ENCODE data around the gene GADD45G. TPM values are rescaled to one million over a fixed set of nuclear protein-coding genes. Genes with fewer than 3 reads are reported as not detected.

The GADD45G gene
- total RNA-seq, 1 donor from 2014 or later, result 14.4 TPM

- Histone ChIP-seq H3K4me1 (peaks cover 22% of the 10 kb centered on the region), H3K9me3 (no peaks in the 10 kb centered on the region), H3K4me3 (no peak overlapping the region), H3K27ac (no peak overlapping the region), H3K27me3 (ENCODE audit: low read depth) (peaks cover 11% of the 10 kb centered on the region), H3K36me3 (no peaks in the 10 kb centered on the region)
- DNase-seq (no peak), ATAC-seq (no peak)
- TF ChIP-seq CTCF (IDR thresholded peaks at IDR 0.05), result no peak
- intact Hi-C loops (cut with DNase I), result no loop called here
These were observed 22.0 kb downstream of the GADD45G start for GRCh38 chr9:89626741-89627265.

- Histone ChIP-seq H3K4me1 (peaks cover 23% of the 10 kb centered on the region), H3K4me3 (no peak overlapping the region), H3K27me3 (ENCODE audit: low read depth) (peaks cover 11% of the 10 kb centered on the region), H3K27ac (no peak overlapping the region), H3K9me3 (no peaks in the 10 kb centered on the region), H3K36me3 (no peaks in the 10 kb centered on the region)
- no peak for ATAC-seq
- intact Hi-C loops (cut with DNase I), result no loop called here
- DNase-seq, result no peak
- TF ChIP-seq CTCF (IDR thresholded peaks at IDR 0.05), result no peak
These were observed 23.8 kb downstream of the GADD45G start for GRCh38 chr9:89628601-89629000.

GRCh38 chr9:89629081-89629976 is 24.5 kb downstream of the GADD45G start:
- H3K4me3 ChIP-seq, result no peak overlapping the region
- no peaks in the 10 kb centered on the region for H3K36me3 ChIP-seq
- ATAC-seq (no peak), DNase-seq (no peak)
- intact Hi-C loops (cut with DNase I), result no loop called here
- H3K4me1 ChIP-seq, result peaks cover 16% of the 10 kb centered on the region
- no peak for TF ChIP-seq CTCF (IDR thresholded peaks at IDR 0.05)
- no peaks in the 10 kb centered on the region for H3K9me3 ChIP-seq
- no peak overlapping the region for H3K27ac ChIP-seq
- H3K27me3 ChIP-seq (ENCODE audit: low read depth), result peaks cover 11% of the 10 kb centered on the region

- Histone ChIP-seq H3K9me3 (no peaks in the 10 kb centered on the region), H3K4me1 (peaks cover 20% of the 10 kb centered on the region), H3K27me3 (ENCODE audit: low read depth) (peaks cover 5% of the 10 kb centered on the region), H3K36me3 (no peaks in the 10 kb centered on the region), H3K27ac (no peak overlapping the region), H3K4me3 (no peak overlapping the region)
- intact Hi-C loops (cut with DNase I), result no loop called here
- no peak for TF ChIP-seq CTCF (IDR thresholded peaks at IDR 0.05)
- no peak for DNase-seq
- no peak for ATAC-seq
These were observed 25.7 kb downstream of the GADD45G start for GRCh38 chr9:89630508-89630907.

GRCh38 chr9:89631384-89631783 is 26.6 kb downstream of the GADD45G start:
- DNase-seq, result no peak

More at GRCh38 chr9:89631384-89631783, 26.6 kb downstream of the GADD45G start:
- H3K4me3 ChIP-seq, result no peak overlapping the region
- H3K27ac ChIP-seq, result no peak overlapping the region
- H3K9me3 ChIP-seq, result no peaks in the 10 kb centered on the region
- intact Hi-C loops (cut with DNase I), result no loop called here
- no peak for ATAC-seq
- H3K36me3 ChIP-seq, result no peaks in the 10 kb centered on the region
- H3K27me3 ChIP-seq (ENCODE audit: low read depth), result peaks cover 5% of the 10 kb centered on the region
- peaks cover 22% of the 10 kb centered on the region for H3K4me1 ChIP-seq
- TF ChIP-seq CTCF (IDR thresholded peaks at IDR 0.05), result no peak

All from lower lobe of right lung (tissue), 2 donors.